ENCODE measurements around the gene NTNG1. TPM values are rescaled to one million over a fixed set of nuclear protein-coding genes. Genes with fewer than 3 reads are reported as not detected.

NTNG1 gene
- total RNA-seq, 1 donor from 2014 or later: 5.7 TPM

DNA sequence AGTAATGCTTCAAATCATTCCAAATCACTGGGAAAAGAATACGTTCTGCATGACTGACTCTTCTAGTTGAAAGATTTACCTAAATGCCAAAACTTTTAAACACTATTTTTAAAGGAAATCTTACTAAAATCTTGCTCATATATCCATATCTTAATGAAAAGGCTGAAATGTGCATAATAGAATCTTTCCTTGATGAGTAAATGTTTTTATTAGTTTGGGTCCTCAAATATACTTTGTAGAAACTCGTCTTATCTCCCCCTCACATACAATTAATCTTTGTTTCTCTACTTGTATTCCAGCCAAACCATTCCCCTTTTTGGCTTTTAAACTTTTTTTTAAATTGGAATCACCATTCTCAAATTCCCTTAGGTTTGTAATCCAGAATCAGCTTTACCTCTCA lies 110.2 kb downstream of the NTNG1 start:
- no peaks in the 10 kb centered on the region for H3K36me3 Mint-ChIP-seq (ENCODE audit: low read depth)
- H3K4me3 Mint-ChIP-seq: no peak overlapping the region
- no peaks in the 10 kb centered on the region for H3K9me3 Mint-ChIP-seq
- ChIA-PET CTCF (no interaction called here), POLR2A (no interaction called here)
- intact Hi-C loops (cut with micrococcal nuclease): loop anchor here (5.0 kb wide), 1 partner anchor 111 kb away; no protein-coding TSS in a partner anchor
- peak overlapping the region; percentile 67 for H3K27ac Mint-ChIP-seq
- H3K4me1 Mint-ChIP-seq: peaks cover 61% of the 10 kb centered on the region
- TF ChIP-seq, protein P1, sequence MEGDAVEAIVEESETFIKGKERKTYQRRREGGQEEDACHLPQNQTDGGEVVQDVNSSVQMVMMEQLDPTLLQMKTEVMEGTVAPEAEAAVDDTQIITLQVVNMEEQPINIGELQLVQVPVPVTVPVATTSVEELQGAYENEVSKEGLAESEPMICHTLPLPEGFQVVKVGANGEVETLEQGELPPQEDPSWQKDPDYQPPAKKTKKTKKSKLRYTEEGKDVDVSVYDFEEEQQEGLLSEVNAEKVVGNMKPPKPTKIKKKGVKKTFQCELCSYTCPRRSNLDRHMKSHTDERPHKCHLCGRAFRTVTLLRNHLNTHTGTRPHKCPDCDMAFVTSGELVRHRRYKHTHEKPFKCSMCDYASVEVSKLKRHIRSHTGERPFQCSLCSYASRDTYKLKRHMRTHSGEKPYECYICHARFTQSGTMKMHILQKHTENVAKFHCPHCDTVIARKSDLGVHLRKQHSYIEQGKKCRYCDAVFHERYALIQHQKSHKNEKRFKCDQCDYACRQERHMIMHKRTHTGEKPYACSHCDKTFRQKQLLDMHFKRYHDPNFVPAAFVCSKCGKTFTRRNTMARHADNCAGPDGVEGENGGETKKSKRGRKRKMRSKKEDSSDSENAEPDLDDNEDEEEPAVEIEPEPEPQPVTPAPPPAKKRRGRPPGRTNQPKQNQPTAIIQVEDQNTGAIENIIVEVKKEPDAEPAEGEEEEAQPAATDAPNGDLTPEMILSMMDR (IDR thresholded peaks at IDR 0.05): no peak
- no peak for ATAC-seq (ENCODE audit: low read depth)
- H3K27me3 Mint-ChIP-seq: no peaks in the 10 kb centered on the region
- no peak for DNase-seq

DNA sequence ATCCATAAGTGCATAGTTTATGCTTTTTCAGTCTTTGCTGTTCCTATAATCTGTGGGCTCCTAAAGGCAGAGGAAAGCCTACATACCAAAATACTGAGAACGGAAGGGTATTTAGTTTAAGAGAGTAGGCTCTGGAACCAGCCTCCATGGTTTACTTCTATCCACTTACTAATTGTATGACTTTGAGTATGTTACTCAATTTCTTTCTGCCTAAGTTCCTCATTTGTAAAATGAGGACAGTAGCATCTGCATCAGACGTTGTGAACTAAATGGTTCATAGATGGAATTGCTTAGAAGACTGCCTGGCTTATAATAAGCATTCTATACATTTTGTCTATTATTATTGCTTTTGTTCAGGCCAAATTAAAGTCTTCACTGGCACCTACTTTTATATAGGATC lies 111.0 kb downstream of the NTNG1 start:
- Mint-ChIP-seq H3K4me1 (peaks cover 65% of the 10 kb centered on the region), H3K36me3 (ENCODE audit: low read depth) (no peaks in the 10 kb centered on the region), H3K27ac (peak overlapping the region; percentile 67), H3K27me3 (no peaks in the 10 kb centered on the region), H3K9me3 (no peaks in the 10 kb centered on the region), H3K4me3 (no peak overlapping the region)
- TF ChIP-seq, protein P1 (IDR thresholded peaks at IDR 0.05): no peak
- ATAC-seq (ENCODE audit: low read depth): peak; percentile 47
- ChIA-PET POLR2A (no interaction called here), CTCF (interaction anchor here (0.6 to 1.9 kb wide), 3 partner anchors 55 to 279 kb away, joined by 3 to 7 read pairs (median 3); no protein-coding TSS in a partner anchor)
- DNase-seq: no peak
- intact Hi-C loops (cut with micrococcal nuclease): loop anchor here (5.0 kb wide), 1 partner anchor 110 kb away; no protein-coding TSS in a partner anchor

DNA sequence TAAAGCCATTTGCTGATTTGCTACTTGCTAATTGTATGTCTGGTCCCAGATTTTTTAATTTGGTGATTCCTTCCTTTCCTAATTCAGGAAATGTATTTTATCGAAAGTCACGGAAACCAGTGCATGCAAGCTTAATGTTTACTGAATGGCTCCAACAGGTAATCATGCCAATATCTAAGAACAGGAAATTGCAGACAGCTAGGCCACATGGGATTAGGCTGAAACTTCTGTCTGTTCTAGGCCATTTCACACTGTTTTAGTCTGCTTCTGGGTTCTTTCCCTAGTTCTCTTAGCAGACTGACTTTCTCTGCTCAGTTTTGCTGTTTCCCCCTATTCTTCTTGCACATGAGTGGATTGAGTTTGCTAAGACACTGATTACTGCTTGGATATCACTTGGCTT lies 111.4 kb downstream of the NTNG1 start:
- peaks cover 60% of the 10 kb centered on the region for H3K4me1 Mint-ChIP-seq
- peak overlapping the region; percentile 67 for H3K27ac Mint-ChIP-seq
- DNase-seq: no peak
- peak overlapping the region; percentile 5 for H3K4me3 Mint-ChIP-seq
- intact Hi-C loops (cut with micrococcal nuclease): loop anchor here (5.0 kb wide), 1 partner anchor 110 kb away; no protein-coding TSS in a partner anchor
- H3K27me3 Mint-ChIP-seq: no peaks in the 10 kb centered on the region
- H3K36me3 Mint-ChIP-seq (ENCODE audit: low read depth): no peaks in the 10 kb centered on the region
- ChIA-PET CTCF (interaction anchor here (0.6 to 1.9 kb wide), 3 partner anchors 55 to 278 kb away, joined by 3 to 7 read pairs (median 3); no protein-coding TSS in a partner anchor), POLR2A (no interaction called here)
- peak; percentile 77 for ATAC-seq (ENCODE audit: low read depth)
- TF ChIP-seq, protein P1 (IDR thresholded peaks at IDR 0.05): no peak
- H3K9me3 Mint-ChIP-seq: no peaks in the 10 kb centered on the region

DNA sequence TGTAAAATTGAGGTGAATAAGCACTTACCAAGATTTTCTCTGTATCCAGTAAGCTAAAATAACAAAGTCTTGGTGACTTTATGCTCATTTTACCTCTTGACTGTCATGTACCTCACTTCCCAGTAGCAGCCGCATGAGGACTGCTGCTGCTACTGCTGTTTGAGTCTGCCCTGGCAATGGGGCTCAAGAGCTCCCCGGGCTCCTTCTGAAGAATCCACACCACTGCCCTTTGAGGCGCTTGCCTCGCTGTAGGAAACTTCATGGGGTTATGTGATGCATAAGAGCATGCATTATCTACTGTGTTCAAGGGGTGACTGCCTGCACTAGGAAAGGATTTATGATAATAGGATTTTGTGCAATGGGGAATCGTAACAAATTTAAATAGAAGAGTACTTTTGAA lies 113.5 kb downstream of the NTNG1 start:
- H3K36me3 Mint-ChIP-seq (ENCODE audit: low read depth): no peaks in the 10 kb centered on the region
- no peak for ATAC-seq (ENCODE audit: low read depth)
- H3K27me3 Mint-ChIP-seq: no peaks in the 10 kb centered on the region
- H3K27ac Mint-ChIP-seq: no peak overlapping the region
- no peak overlapping the region for H3K4me3 Mint-ChIP-seq
- DNase-seq: no peak
- CTCF ChIA-PET: interaction anchor here (1.1 kb wide), 1 partner anchor 59 kb away, joined by 3 read pairs; no protein-coding TSS in a partner anchor
- TF ChIP-seq, protein P1 (IDR thresholded peaks at IDR 0.05): no peak
- intact Hi-C loops (cut with micrococcal nuclease): loop anchor here (5.0 kb wide), 1 partner anchor 108 kb away; no protein-coding TSS in a partner anchor
- no peaks in the 10 kb centered on the region for H3K9me3 Mint-ChIP-seq
- H3K4me1 Mint-ChIP-seq: peaks cover 46% of the 10 kb centered on the region
- POLR2A ChIA-PET: no interaction called here

DNA sequence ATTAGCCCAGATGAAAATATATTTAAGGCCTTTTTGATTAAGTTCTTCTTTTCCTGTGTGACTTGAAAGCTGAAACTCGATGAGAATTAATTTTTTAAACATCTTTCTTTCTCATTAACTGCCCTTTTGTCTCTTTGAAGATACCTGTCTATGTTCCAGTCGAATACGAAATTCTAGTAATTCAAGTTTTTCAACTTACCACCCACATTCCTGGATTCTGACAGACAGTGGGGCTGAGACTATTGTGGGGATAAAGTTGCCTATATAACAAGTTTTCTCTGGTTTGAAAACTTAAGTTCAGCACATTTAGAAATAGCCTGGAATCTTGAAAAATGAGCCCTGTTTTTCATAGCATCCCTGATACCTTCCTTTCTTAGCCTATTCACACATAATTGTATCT lies 114.6 kb downstream of the NTNG1 start:
- Mint-ChIP-seq H3K9me3 (no peaks in the 10 kb centered on the region), H3K36me3 (ENCODE audit: low read depth) (no peaks in the 10 kb centered on the region), H3K27me3 (no peaks in the 10 kb centered on the region), H3K27ac (no peak overlapping the region), H3K4me3 (no peak overlapping the region), H3K4me1 (peaks cover 36% of the 10 kb centered on the region)
- TF ChIP-seq, protein P1 (IDR thresholded peaks at IDR 0.05): no peak
- DNase-seq (no peak), ATAC-seq (ENCODE audit: low read depth) (no peak)
- ChIA-PET POLR2A (no interaction called here), CTCF (interaction anchor here (0.8 kb wide), 1 partner anchor 22 kb away, joined by 3 read pairs; no protein-coding TSS in a partner anchor)
- intact Hi-C loops (cut with micrococcal nuclease): no loop called here

Data from activated B cell treated with CpG ODN at 0.5 μM for 24 hours (primary cell).